HG02623 (cell line): ENCODE measurements around the gene PRKAG2.
"Not testable (repeated sequence)": the region's sequence is repeated elsewhere in the genome, so short reads cannot be mapped to it uniquely, and the experiment has no call there.

ENCODE experiments used
- ATAC-seq: cut with Tn5 transposase; IDR thresholded peaks from one replicate; pipeline ENCODE4 v1.9.1; 2021; ENCODE audit warnings: moderate library complexity; ENCODE audit not compliant: unreplicated experiment

The PRKAG2 gene

GRCh38 chr7:151601521-151602305, 275.2 kb downstream of the PRKAG2 start:
- ATAC-seq = no peak

GRCh38 chr7:151600331-151600730, 276.6 kb downstream of the PRKAG2 start:
- no peak for ATAC-seq

- no peak for ATAC-seq
Measured at GRCh38 chr7:151599401-151600227, 277.3 kb downstream of the PRKAG2 start.

- ATAC-seq = no peak
Measured at GRCh38 chr7:151597541-151598444, 279.1 kb downstream of the PRKAG2 start.

DNA sequence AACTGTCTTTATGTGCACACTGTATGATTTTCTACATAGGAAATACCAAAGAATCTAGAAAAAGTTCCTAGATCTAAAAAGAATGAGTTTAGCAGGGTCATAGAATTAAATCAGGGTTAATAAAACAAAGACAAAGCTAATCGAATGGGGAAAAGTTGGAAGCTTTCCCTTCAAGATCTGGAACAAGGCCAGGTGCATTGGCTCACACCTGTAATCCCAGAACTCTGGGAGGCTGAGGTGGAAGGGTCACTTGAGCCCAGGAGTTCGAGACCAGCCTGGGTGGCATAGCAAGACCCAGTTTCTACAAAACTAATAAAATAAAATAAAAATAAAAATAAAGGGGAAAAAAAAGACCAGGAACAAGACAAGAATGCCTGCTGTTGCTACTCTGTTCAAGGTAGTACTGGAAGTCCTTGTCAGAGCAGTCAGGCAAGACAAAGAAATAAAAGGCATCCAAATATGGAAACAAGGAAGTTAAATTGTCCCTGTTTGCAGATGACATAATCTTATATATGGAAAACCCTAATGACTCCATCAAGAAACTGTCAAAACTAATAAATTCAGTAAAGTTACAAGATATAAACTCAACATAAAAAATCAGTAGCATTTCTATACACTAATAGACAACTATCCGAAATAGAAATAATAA, 281.1 kb downstream of the PRKAG2 start:
- ATAC-seq = no peak

DNA sequence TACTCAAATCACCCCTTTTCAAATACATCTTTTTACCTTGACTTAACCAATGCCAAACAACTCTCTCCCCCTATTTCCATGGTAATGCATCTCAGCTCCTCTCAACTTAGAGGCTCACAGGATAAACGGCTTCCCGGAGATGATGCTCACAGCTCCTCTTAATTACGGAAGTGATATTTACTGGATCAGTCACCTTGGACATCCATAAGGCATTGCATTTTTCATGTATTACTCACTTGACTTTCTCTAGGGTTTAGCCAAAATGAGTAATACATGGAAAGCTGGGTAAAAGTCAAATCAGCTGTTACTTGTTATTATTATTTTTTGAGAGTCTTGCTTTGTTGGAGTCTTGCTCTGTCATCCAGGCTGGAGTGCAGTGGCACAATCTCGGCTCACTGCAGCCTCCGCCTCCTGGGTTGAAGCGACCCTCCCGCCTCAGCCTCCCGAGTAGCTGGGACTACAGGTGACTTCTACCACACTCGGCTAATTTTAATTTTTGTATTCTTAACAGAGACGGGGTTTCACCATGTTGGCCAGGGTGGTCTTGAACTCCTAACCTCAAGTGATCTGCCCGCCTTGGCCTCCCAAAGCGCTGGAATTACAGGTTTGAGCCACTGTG, 283.9 kb downstream of the PRKAG2 start:
- no peak for ATAC-seq

GRCh38 chr7:151592330-151592729, 284.6 kb downstream of the PRKAG2 start:
- ATAC-seq = no peak

DNA sequence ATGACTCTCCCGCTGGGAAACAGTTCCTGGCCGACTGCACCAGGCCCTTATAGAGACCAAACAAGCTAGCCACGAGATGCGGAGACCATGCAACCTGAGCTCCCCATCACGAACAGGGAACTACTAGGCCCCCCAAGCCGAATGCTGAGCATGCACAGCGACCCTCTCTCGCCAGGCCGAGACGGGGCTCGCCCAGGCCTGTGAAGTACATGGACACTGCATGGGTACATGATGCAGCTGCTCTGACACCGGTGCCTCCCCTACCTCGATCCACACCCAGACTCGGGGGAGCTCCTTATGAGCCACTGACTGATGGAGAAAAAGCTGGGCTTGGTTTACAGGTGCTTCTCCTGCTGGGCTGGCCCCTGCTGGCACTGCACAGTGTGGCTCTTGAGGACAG, 285.0 kb downstream of the PRKAG2 start:
- ATAC-seq = no peak

- ATAC-seq = no peak
Measured at GRCh38 chr7:151590850-151591771, 285.8 kb downstream of the PRKAG2 start.

DNA sequence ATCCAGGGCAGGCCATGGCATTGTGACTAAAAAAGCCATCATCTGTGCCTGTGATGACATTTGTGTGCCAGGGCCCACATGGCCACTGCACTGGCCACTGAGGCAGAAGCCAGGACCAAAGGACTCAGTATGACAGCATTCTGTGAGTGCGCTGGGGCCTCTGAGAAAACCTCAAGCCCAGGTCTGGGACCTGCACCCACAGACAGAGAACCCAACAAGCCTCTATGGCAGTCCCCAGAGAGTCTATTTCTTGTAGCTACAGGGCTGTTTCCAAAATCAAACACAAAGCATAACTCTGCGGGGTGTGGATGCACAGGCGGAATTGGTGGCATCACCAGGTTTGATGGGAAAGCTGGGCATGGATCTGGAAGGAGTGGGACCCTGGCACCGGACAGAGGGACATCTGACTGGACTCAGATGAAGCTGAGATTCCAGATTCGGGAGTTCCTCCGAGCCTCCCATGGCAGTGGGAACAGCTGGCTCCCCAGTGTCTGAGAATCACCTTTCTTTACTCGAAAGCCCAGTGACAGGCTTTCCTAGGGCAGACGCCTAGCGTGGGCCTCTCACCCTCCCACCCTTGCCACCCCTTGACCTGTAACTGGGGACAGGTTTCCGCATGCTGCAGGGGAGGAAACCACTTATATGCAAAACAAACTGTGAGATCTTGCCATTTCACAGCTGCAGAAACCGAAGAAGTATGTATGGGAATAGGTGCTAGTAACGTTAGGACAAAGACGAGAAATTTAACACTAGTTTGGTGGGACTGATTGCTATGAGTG, 286.7 kb downstream of the PRKAG2 start:
- ATAC-seq = no peak

- no peak for ATAC-seq
Measured at GRCh38 chr7:151588982-151589381, 287.9 kb downstream of the PRKAG2 start.

GRCh38 chr7:151586531-151587260, 290.2 kb downstream of the PRKAG2 start:
- no peak for ATAC-seq

DNA sequence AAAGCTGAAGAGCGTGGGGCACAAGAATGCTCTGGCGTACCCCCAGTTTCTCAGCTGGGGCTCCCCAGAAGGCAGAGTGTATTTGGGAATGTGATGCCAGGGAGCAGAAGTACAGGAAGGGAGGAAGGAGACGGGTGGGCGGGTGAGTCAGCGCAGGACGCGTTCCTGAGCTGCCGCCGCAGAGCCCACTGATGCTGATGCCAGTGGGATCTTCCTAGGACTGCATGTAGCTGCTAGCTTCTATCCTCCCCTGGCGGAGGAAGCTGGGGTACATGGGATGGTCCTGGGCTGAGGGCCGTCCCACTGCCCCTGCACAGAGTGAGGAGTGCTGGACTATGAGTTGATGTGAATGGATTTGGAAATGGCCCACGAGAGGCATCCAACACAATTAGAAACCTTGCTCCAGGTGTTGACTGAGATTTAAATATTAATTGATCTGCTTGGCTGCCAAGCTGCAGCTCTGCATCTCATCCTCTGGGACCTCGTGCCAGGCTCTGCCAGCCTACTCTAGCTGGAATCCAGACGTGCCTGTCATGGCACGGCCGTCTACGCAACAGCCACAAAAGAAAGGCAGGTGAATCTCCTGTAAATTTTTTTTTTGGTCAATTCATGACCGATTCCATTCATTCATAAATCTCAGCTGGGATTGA, 291.0 kb downstream of the PRKAG2 start:
- ATAC-seq = no peak

DNA sequence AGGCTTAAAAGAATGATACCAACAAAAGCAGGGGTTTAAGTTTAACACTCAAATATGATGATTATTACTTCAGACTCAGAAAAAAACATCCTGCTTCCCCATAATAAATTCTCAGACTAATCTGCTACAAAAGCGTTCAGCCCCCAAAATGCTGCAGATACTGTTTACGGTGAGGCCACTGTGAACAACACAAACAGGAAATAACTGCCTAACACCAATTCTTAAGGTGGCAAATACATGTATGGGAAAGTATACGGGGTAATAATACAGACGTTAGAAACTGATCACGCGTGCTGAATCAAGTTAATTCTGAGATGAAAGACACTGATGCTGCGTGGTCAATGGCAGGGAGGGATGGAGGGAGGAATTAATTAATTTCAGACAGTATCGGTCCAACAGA, 295.2 kb downstream of the PRKAG2 start:
- ATAC-seq = no peak

DNA sequence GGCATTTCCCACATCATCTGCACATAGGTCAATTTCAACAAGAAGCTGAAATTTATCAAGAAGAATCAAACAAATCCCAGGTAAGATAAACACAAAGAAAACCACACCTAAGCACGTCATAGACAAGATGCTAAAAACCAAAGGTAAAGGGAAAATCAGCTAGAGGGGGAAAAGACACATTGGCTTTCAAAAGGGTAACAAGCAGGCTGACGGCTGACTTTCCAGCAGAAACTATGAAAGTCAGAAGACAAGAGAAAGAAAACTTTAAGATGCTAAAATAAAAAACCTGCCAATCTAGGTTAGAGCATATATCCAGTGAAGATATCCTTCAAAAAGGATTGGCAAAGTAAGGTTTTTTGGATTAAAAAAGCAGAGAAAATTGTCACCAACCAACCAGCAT, 297.3 kb downstream of the PRKAG2 start:
- no peak for ATAC-seq

GRCh38 chr7:151575410-151575809, 301.5 kb downstream of the PRKAG2 start:
- ATAC-seq = no peak

DNA sequence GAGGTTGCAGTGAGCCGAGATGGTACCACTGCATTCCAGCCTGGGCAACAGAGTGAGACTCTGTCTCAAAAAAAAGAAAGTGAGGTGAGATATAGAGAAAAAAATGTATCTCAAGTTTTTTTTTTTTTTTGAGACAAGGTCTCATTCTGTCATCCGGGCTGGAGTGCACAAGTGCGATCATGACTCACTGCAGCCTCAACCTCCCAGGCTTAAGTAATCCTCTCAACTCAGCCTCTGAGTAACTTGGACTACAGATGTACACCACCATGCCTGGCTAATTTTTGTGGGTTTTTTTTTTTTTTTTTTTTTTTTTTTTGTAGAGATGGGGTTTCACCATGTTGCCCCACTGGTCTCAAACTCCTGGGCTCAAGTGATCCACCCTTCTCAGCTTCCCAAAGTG, 303.9 kb downstream of the PRKAG2 start:
- not testable (repeated sequence) for ATAC-seq
